ENCODE results near the gene DUOXA1.

The DUOXA1 gene

GRCh38 chr15:45150481-45150880 is 20.8 kb upstream of the DUOXA1 start:
- no peak overlapping the region for H3K27ac ChIP-seq
- no peak for TF ChIP-seq ZFX (IDR thresholded peaks at IDR 0.05)
- TF ChIP-seq, protein P1, sequence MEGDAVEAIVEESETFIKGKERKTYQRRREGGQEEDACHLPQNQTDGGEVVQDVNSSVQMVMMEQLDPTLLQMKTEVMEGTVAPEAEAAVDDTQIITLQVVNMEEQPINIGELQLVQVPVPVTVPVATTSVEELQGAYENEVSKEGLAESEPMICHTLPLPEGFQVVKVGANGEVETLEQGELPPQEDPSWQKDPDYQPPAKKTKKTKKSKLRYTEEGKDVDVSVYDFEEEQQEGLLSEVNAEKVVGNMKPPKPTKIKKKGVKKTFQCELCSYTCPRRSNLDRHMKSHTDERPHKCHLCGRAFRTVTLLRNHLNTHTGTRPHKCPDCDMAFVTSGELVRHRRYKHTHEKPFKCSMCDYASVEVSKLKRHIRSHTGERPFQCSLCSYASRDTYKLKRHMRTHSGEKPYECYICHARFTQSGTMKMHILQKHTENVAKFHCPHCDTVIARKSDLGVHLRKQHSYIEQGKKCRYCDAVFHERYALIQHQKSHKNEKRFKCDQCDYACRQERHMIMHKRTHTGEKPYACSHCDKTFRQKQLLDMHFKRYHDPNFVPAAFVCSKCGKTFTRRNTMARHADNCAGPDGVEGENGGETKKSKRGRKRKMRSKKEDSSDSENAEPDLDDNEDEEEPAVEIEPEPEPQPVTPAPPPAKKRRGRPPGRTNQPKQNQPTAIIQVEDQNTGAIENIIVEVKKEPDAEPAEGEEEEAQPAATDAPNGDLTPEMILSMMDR (conservative IDR thresholded peaks at IDR 0.05), result no peak

GRCh38 chr15:45149060-45149459 is 19.4 kb upstream of the DUOXA1 start:
- no peak for TF ChIP-seq ZFX (IDR thresholded peaks at IDR 0.05)
- TF ChIP-seq, protein P1 (conservative IDR thresholded peaks at IDR 0.05), result no peak
- 0 out of 2 replicates have a peak overlapping the region, but pooled peaks have one; percentile 1 for H3K27ac ChIP-seq

- H3K27ac ChIP-seq, result 0 out of 2 replicates have a peak overlapping the region, but pooled peaks have one; percentile 1
These were observed 18.7 kb upstream of the DUOXA1 start for GRCh38 chr15:45148076-45149059.

GRCh38 chr15:45147606-45148005 is 17.9 kb upstream of the DUOXA1 start:
- TF ChIP-seq, protein P1 (conservative IDR thresholded peaks at IDR 0.05), result no peak
- H3K27ac ChIP-seq, result no peak overlapping the region

More at GRCh38 chr15:45148076-45149059, 18.7 kb upstream of the DUOXA1 start:
- TF ChIP-seq, protein P1 (conservative IDR thresholded peaks at IDR 0.05), result no peak
- no peak for TF ChIP-seq ZFX (IDR thresholded peaks at IDR 0.05)

GRCh38 chr15:45146405-45146804 is 16.7 kb upstream of the DUOXA1 start:
- TF ChIP-seq ZFX (IDR thresholded peaks at IDR 0.05), result no peak
- TF ChIP-seq, protein P1 (conservative IDR thresholded peaks at IDR 0.05), result no peak

DNA sequence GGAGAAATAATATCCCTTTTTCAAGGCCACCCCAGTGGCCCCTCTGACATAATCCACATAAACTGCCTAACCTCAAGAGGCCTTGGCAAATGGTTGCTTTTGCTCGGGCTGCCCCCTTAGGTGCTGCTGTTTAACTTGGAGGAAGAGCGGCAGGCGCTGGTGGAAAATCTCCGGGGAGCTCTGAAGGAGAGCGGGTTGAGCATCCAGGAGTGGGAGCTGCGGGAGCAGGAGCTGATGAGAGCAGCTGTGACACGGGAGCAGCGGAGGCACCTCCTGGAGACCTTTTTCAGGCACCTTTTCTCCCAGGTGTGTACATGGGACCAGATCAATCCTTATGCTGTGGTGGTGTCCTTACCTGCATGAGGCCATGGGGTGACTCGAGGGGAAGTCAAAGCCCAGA is 15.1 kb upstream of the DUOXA1 start:
- TF ChIP-seq, protein P1 (conservative IDR thresholded peaks at IDR 0.05), result no peak
- TF ChIP-seq ZFX (IDR thresholded peaks at IDR 0.05), result no peak
- no peak overlapping the region; the same call in 1 of the 2 replicates for H3K27ac ChIP-seq

More at GRCh38 chr15:45146405-45146804, 16.7 kb upstream of the DUOXA1 start:
- peak overlapping the region; percentile 2; the same call in 1 of the 2 replicates for H3K27ac ChIP-seq

DNA sequence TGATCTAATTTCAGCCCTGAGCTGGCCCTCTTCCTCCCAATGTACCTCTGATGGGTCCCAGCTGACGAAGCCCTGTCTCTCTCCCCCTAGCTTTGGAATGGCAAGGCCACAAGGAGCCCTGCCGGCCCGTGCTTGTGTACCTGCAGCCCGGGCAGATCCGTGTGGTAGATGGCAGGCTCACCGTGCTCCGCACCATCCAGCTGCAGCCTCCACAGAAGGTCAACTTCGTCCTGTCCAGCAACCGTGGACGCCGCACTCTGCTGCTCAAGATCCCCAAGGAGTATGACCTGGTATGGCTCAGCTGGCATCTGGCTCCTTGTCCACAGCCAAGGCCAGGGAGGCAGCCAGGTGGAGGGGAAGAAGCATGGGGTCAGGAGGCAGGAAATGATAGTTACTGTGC is 14.3 kb upstream of the DUOXA1 start:
- TF ChIP-seq, protein P1 (conservative IDR thresholded peaks at IDR 0.05), result no peak
- TF ChIP-seq ZFX (IDR thresholded peaks at IDR 0.05), result no peak
- H3K27ac ChIP-seq, result peak overlapping the region; percentile 9; the same call in 1 of the 2 replicates

All from C4-2B (cell line).